Transverse colon (tissue), 4 donors: ENCODE results near the gene ST8SIA6. TPM values are rescaled to one million over a fixed set of nuclear protein-coding genes. Genes with fewer than 3 reads are reported as not detected.

ENCODE experiments used
- DNase-seq: peaks from one replicate; pipeline ENCODE4 v3.0.0-alpha.2; 2019
- H3K27ac ChIP-seq, 4 donors: fragments of 200-600 bp; sonication (generic); 2 replicates each; pipeline ENCODE4 v1.5.1; 2016 to 2018; ENCODE audit warnings: inconsistent platforms in 4 of 4
- H3K27me3 ChIP-seq: fragments of 200-600 bp; sonication (generic); 2 replicates; pipeline ENCODE4 v1.5.1; 2017; ENCODE audit warnings: inconsistent platforms
- H3K36me3 ChIP-seq, 4 donors: fragments of 200-600 bp; sonication (generic); 2 replicates each; pipeline ENCODE4 v1.5.1; 2017 to 2019; ENCODE audit warnings: inconsistent platforms in 4 of 4
- H3K4me1 ChIP-seq, 4 donors: fragments of 200-600 bp; sonication (generic); 2 replicates each; pipeline ENCODE4 v1.5.1; 2017 to 2020; ENCODE audit warnings: inconsistent platforms in 4 of 4
- H3K4me3 ChIP-seq, 4 donors: fragments of 200-600 bp; sonication (generic); 1 replicate in 1 of 4; 2 replicates in 3 of 4; pipeline versions ENCODE4 v1.5.1 to v1.6.1; 2017 to 2019; ENCODE audit warnings: inconsistent platforms in 4 of 4
- H3K9me3 ChIP-seq, 2 donors: fragments of 200-600 bp; sonication (generic); 2 replicates each; pipeline ENCODE4 v1.5.1; 2017 to 2019; ENCODE audit warnings: inconsistent platforms in 2 of 2
- EP300 ChIP-seq: sonication (generic); formaldehyde crosslinking; IDR thresholded peaks from one replicate; pipeline ENCODE4 v1.6.1; 2017; ENCODE audit warnings: antibody characterized with exemption, low read depth
- POLR2A ChIP-seq: fragments of 450-650 bp; IDR thresholded peaks from one replicate; pipeline ENCODE4 v1.6.1; 2016; ENCODE audit warnings: antibody characterized with exemption, mild to moderate bottlenecking, moderate library complexity
- POLR2AphosphoS5 ChIP-seq, 3 donors: sonication (generic); formaldehyde crosslinking; IDR thresholded peaks; one replicate each; pipeline ENCODE4 v1.6.1; 2016; ENCODE audit warnings: antibody characterized with exemption in 3 of 3
- WGBS, 2 donors: methylation state at CpG; one replicate each; pipeline ENCODE4 v1.1.5; 2018; ENCODE audit warnings: low coverage in 1 of 2; 5-methylcytosine and 5-hydroxymethylcytosine counted together
- in situ Hi-C, 4 donors: fragments of 200-750 bp; cut with MboI; loops; one replicate each; pipeline versions ENCODE4 v1.15.0 to v1.15.1; 2017; ENCODE audit warnings: low sequenced_read_pairs in 3 of 4, low pct_ligation_motif_present in 1 of 4, low pct_unique_long_range_greater_than_20kb in 1 of 4
- intact Hi-C: fragments of 100-400 bp; cut with DNase I; formaldehyde crosslinking; loops from one replicate; pipeline ENCODE4 v1.15.1; 2023; ENCODE audit warnings: low total_unique reads
- total RNA-seq, 4 donors: library from RNA; depleted of rRNA; stranded (reverse); fragments of >200 nt; gene quantifications; one replicate each; pipeline ENCODE4 v1.1.0, GENCODE V29; 2016
- TF ChIP-seq, protein P1 (sequence below), 5 experiments: fragments of 200-600 bp in 3 of 5; fragments of 450-650 bp in 2 of 5; sonication (generic) in 3 of 5; IDR thresholded peaks; 1 replicate in 2 of 5; 2 replicates in 3 of 5; pipeline ENCODE4 v1.5.1; 2016 to 2017; ENCODE audit warnings: antibody characterized with exemption in 5 of 5, inconsistent platforms in 3 of 5, mild to moderate bottlenecking in 2 of 5, moderate library complexity in 1 of 5

The ST8SIA6 gene
- total RNA-seq, 4 donors from 2014 or later: 0.64 to 1.2 TPM; not detected in 2

DNA sequence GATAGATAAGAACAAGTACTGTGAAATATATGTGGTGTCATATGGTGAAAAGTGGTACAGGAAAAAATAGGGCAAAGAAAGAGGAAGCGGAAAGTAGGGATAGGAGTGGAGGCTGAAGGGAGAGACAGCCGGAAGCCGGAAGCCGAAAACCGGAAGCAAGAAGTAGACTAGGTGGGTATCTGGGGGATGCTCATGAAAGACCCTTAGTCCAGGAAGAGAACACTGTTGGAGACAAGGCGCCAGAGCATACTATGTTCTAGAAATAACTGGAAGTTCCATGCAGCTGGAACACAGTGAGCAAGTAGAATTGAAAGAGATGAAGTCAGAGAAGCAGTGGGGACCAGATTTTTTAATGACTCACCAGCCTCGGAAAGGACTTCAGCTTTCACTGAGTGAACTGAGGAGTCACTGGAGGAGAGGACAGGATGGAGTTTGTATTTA is 22.5 kb downstream of the ST8SIA6 start:
- intact Hi-C loops: loop anchor here (10.0 kb wide), 1 partner anchor 587 kb away; no protein-coding TSS in a partner anchor
- in situ Hi-C loops: loop anchor here (25.0 kb wide), 1 partner anchor 595 kb away; no protein-coding TSS in a partner anchor
- no peaks in the 10 kb centered on the region for H3K9me3 ChIP-seq
- H3K27ac ChIP-seq: no peak overlapping the region
- DNase-seq: no peak
- no peak overlapping the region for H3K4me3 ChIP-seq
- TF ChIP-seq POLR2AphosphoS5 (IDR thresholded peaks at IDR 0.05) (no peak), EP300 (no peak), POLR2A (no peak)
- TF ChIP-seq, protein P1, sequence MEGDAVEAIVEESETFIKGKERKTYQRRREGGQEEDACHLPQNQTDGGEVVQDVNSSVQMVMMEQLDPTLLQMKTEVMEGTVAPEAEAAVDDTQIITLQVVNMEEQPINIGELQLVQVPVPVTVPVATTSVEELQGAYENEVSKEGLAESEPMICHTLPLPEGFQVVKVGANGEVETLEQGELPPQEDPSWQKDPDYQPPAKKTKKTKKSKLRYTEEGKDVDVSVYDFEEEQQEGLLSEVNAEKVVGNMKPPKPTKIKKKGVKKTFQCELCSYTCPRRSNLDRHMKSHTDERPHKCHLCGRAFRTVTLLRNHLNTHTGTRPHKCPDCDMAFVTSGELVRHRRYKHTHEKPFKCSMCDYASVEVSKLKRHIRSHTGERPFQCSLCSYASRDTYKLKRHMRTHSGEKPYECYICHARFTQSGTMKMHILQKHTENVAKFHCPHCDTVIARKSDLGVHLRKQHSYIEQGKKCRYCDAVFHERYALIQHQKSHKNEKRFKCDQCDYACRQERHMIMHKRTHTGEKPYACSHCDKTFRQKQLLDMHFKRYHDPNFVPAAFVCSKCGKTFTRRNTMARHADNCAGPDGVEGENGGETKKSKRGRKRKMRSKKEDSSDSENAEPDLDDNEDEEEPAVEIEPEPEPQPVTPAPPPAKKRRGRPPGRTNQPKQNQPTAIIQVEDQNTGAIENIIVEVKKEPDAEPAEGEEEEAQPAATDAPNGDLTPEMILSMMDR (IDR thresholded peaks at IDR 0.05): no peak
- no peaks in the 10 kb centered on the region for H3K36me3 ChIP-seq
- WGBS, 2 donors: 62 to 66% methylated on average over 7 of the region's 7 CpGs
- H3K27me3 ChIP-seq: peaks cover 19% of the 10 kb centered on the region
- H3K4me1 ChIP-seq: peaks cover 0 to 10% (median 0%) of the 10 kb centered on the region in 4 donors

DNA sequence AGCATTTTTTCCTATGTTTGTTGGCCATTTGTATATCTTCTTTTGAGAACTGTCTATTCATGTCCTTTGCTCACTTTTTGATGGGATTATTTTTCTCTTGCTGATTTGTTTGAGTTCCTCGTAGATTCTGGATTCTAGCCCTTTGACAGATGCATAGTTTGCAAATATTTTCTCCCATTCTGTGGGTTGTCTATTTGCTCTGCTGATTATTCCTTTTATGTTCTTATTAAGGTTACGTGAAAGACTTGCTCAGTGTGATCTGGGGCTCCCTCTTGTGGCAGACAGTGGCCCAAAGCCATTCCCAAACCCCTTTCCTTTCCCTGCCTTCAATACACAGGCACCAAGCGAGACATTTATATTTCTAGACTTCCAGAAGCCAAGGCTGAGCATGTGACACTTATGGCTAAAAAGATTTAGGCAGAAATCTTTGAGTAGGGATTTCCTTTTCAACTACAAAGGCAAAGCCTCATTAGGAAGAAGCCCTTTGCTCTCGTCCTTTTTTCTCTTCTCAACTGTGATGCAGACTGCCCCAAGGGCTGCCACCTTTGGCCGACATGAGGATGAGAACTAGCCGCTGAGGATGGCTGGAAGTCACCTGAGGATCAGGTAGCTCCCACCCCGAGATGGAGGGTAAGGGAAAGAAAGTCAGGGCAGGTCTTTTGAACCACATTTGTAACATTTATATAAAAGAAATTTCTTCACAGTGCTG is 23.6 kb downstream of the ST8SIA6 start:
- Histone ChIP-seq H3K27me3 (peaks cover 19% of the 10 kb centered on the region), H3K4me3 (no peak overlapping the region), H3K36me3 (no peaks in the 10 kb centered on the region), H3K9me3 (no peaks in the 10 kb centered on the region), H3K4me1 (peaks cover 0 to 10% (median 0%) of the 10 kb centered on the region in 4 donors), H3K27ac (no peak overlapping the region)
- TF ChIP-seq, protein P1 (IDR thresholded peaks at IDR 0.05): peak; percentile 66 to 84 (median 78)
- TF ChIP-seq POLR2AphosphoS5 (IDR thresholded peaks at IDR 0.05): no peak
- TF ChIP-seq EP300: no peak
- peak; percentile 72 for DNase-seq
- intact Hi-C loops (loop anchor here (10.0 kb wide), 1 partner anchor 586 kb away; no protein-coding TSS in a partner anchor), in situ Hi-C loops (loop anchor here (25.0 kb wide), 1 partner anchor 594 kb away; no protein-coding TSS in a partner anchor)
- WGBS, 2 donors: 21 to 38% methylated on average over 4 to 7 of the region's 7 CpGs

DNA sequence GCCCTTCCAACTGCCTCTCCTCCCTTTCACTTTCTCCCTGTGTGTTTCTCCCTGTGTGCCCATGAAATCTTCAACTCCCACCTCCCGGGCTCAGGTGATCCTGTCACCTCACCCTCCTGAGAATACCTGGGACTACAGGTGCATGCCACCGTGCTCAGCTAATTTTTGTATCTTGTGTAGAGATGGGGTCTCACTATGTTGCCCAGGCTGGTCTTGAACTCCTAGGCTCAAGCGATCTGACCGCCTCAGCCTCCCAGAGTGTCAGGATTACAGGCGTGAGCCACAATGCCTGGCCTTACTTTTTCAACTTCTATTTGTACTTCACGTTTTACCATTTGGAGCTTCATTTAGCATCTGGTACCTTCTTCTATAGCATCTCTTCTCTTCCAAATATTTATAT is 24.9 kb downstream of the ST8SIA6 start:
- WGBS, 2 donors: 88 to 96% methylated on average over 4 to 6 of the region's 6 CpGs
- intact Hi-C loops: no loop called here
- no peak overlapping the region for H3K4me3 ChIP-seq
- H3K36me3 ChIP-seq: no peaks in the 10 kb centered on the region
- H3K27ac ChIP-seq: no peak overlapping the region
- H3K4me1 ChIP-seq: peaks cover 0 to 10% (median 0%) of the 10 kb centered on the region in 4 donors
- in situ Hi-C loops: loop anchor here (10.0 to 25.0 kb wide), 2 partner anchors 145 to 592 kb away; no protein-coding TSS in a partner anchor
- no peak for DNase-seq
- TF ChIP-seq, protein P1 (IDR thresholded peaks at IDR 0.05): no peak
- TF ChIP-seq EP300 (no peak), POLR2AphosphoS5 (IDR thresholded peaks at IDR 0.05) (no peak), POLR2A (no peak)
- peaks cover 19% of the 10 kb centered on the region for H3K27me3 ChIP-seq
- no peaks in the 10 kb centered on the region for H3K9me3 ChIP-seq

DNA sequence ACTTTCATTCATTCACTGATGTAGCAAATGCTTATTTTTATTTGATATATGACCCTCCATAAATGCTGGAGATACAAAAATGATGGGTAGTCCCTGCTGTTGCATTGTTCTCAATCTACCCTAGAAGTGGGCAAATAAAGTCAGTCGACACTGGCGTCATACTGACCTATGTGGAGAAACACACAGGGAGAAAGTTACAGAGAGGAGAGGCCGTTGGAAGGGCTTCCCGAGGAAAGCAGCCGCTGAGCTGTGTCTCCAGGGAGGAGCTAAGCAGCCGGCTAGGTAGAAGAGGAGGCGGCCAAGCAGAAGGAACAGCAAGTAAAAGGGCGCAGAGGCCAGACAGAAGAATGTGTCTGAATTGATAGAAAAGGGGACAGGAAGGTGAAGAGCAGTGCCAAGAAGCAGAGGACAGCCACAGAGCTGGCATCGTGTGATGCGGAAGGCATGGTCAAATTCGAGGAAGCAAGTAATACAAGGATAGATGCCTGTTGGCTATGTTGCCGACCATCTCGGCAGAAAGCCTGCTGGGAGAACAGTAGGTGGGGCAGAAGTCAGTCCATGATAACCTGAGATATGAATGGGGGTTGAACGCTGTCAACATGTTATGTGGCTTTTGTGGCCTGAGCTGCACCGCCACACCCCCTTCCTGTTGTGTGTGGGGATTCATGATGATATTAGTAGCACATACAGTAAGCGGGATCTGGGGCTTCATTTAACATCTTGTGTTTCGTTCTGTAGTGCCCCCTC is 25.9 kb downstream of the ST8SIA6 start:
- H3K9me3 ChIP-seq: no peaks in the 10 kb centered on the region
- H3K27ac ChIP-seq: no peak overlapping the region
- no peaks in the 10 kb centered on the region for H3K36me3 ChIP-seq
- TF ChIP-seq POLR2A: no peak
- TF ChIP-seq POLR2AphosphoS5 (IDR thresholded peaks at IDR 0.05): no peak
- no peak for TF ChIP-seq EP300
- TF ChIP-seq, protein P1 (IDR thresholded peaks at IDR 0.05): no peak
- peak; percentile 15 for DNase-seq
- peaks cover 0 to 10% (median 0%) of the 10 kb centered on the region in 4 donors for H3K4me1 ChIP-seq
- no peak overlapping the region for H3K4me3 ChIP-seq
- 57 to 64% methylated on average over 12 to 17 of the region's 17 CpGs for WGBS, 2 donors
- intact Hi-C loops: no loop called here
- in situ Hi-C loops: loop anchor here (10.0 to 25.0 kb wide), 2 partner anchors 144 to 591 kb away; no protein-coding TSS in a partner anchor
- peaks cover 14% of the 10 kb centered on the region for H3K27me3 ChIP-seq
